PC-9 (cell line): ENCODE results near the gene CMSS1.

Source experiments
- CTCF ChIP-seq: fragments of 200-600 bp; sonication (generic); conservative IDR thresholded peaks from 2 replicates; pipeline ENCODE4 v1.6.1; 2017; ENCODE audit warnings: mixed run types, antibody characterized with exemption, mild to moderate bottlenecking, moderate library complexity
- EZH2 ChIP-seq: fragments of 200-600 bp; sonication (generic); IDR thresholded peaks from 2 replicates; pipeline ENCODE4 v1.8.0; 2017; ENCODE audit warnings: antibody characterized with exemption, low read depth

- TF ChIP-seq CTCF = no peak
- TF ChIP-seq EZH2 = no peak
Observed at GRCh38 chr3:100221159-100221558, 403.5 kb downstream of the CMSS1 start.
